A673 (cell line): ENCODE measurements around the gene PRM2.
A peak's percentile ranks its signal among the peaks of the same experiment; 100 is the strongest.

Experiments used
- EZH2 ChIP-seq: fragments of 200-600 bp; sonication (generic); IDR thresholded peaks from 2 replicates; pipeline ENCODE4 v1.6.1; 2017; ENCODE audit warnings: borderline replicate concordance, low read depth, mild to moderate bottlenecking, mixed read lengths, antibody characterized with exemption, low read length; ENCODE audit not compliant: poor library complexity, severe bottlenecking
- TF ChIP-seq, protein P1 (sequence below): fragments of 300-800, 200-600 bp; sonication (generic); conservative IDR thresholded peaks from 2 replicates; pipeline ENCODE4 v1.5.1; 2017; ENCODE audit warnings: low read depth, mild to moderate bottlenecking, antibody characterized with exemption, low read length, moderate library complexity, mixed read lengths

DNA sequence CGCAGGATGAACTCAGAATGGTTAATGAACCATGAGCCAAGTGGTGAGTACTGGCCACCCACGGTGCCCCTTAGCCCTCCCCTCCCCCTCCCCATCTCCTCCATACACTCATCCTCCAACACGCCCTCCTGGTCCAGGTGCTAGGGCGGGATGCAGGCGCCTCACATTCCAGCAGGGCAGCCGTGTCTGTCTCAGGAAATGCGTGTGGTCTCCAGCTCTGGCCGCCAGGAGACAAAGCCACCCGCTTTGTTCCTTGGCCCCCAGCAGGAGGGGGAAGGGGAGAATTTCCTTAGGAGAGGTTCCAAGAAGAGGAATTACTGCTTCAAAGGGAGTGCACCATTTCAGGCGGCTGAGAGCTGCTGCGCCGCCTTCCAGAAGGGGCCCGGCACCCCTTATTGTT, 39.2 kb upstream of the PRM2 start:
- TF ChIP-seq, protein P1, sequence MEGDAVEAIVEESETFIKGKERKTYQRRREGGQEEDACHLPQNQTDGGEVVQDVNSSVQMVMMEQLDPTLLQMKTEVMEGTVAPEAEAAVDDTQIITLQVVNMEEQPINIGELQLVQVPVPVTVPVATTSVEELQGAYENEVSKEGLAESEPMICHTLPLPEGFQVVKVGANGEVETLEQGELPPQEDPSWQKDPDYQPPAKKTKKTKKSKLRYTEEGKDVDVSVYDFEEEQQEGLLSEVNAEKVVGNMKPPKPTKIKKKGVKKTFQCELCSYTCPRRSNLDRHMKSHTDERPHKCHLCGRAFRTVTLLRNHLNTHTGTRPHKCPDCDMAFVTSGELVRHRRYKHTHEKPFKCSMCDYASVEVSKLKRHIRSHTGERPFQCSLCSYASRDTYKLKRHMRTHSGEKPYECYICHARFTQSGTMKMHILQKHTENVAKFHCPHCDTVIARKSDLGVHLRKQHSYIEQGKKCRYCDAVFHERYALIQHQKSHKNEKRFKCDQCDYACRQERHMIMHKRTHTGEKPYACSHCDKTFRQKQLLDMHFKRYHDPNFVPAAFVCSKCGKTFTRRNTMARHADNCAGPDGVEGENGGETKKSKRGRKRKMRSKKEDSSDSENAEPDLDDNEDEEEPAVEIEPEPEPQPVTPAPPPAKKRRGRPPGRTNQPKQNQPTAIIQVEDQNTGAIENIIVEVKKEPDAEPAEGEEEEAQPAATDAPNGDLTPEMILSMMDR, result 0 out of 2 replicates have a peak, but pooled peaks have one; percentile 15
- no peak for TF ChIP-seq EZH2
